Measurements from ENCODE around the gene FARP2. TPM values are rescaled to one million over a fixed set of nuclear protein-coding genes. Genes with fewer than 3 reads are reported as not detected.

The FARP2 gene
- total RNA-seq, 4 donors from 2014 or later = 70.0 to 185 (median 95.5) TPM

- H3K27ac ChIP-seq = no peak overlapping the region
- WGBS = no CpG with 5 or more reads among the region's 62 CpGs
Measured at GRCh38 chr2:241541564-241542277, 185.6 kb downstream of the FARP2 start.

GRCh38 chr2:241542278-241542605 is 186.2 kb downstream of the FARP2 start:
- TF ChIP-seq POLR2A (IDR thresholded peaks at IDR 0.05) (no peak), POLR2AphosphoS5 (IDR thresholded peaks at IDR 0.05) (no peak), CTCF (IDR thresholded peaks at IDR 0.05) (no peak), EP300 (IDR thresholded peaks at IDR 0.05) (no peak)
- H3K36me3 ChIP-seq = no peaks in the 10 kb centered on the region
- peaks cover 20% of the 10 kb centered on the region for H3K27me3 ChIP-seq
- H3K27ac ChIP-seq = no peak overlapping the region
- peaks cover 24% of the 10 kb centered on the region for H3K4me1 ChIP-seq
- H3K4me3 ChIP-seq = no peak overlapping the region
- DNase-seq (ENCODE audit: low spot score in 2 of 2) = no peak
- H3K9me3 ChIP-seq = no peaks in the 10 kb centered on the region
- WGBS = 75% methylated on average over 4 of the region's 15 CpGs

More at GRCh38 chr2:241541564-241542277, 185.6 kb downstream of the FARP2 start:
- Histone ChIP-seq H3K4me1 (peaks cover 20% of the 10 kb centered on the region), H3K36me3 (no peaks in the 10 kb centered on the region), H3K9me3 (no peaks in the 10 kb centered on the region), H3K4me3 (peak overlapping the region; percentile 50), H3K27me3 (peaks cover 16% of the 10 kb centered on the region)
- TF ChIP-seq CTCF (IDR thresholded peaks at IDR 0.05) (no peak), POLR2AphosphoS5 (IDR thresholded peaks at IDR 0.05) (no peak), POLR2A (IDR thresholded peaks at IDR 0.05) (no peak), EP300 (IDR thresholded peaks at IDR 0.05) (no peak)
- DNase-seq (ENCODE audit: low spot score in 2 of 2) = no peak

Other genes starting within 250 kb of the FARP2 start
- 10 to 100 TPM in 3 of 4 donors, 1 to 10 TPM in 1; 9.8 to 19.7 (median 14.6) TPM for gene PASK, start 206.8 kb upstream of the FARP2 start, total RNA-seq
- 100 to 1,000 TPM in 1 of 4 donors, 10 to 100 TPM in 3; 37.8 to 104 (median 44.4) TPM for gene PPP1R7, start 205.8 kb upstream of the FARP2 start, total RNA-seq
- gene ANO7, start 167.6 kb upstream of the FARP2 start, total RNA-seq = 1 to 10 TPM; 1.1 to 1.4 (median 1.2) TPM
- gene HDLBP, start 40.6 kb upstream of the FARP2 start, total RNA-seq = 100 to 1,000 TPM; 263 to 400 (median 287) TPM
- 100 to 1,000 TPM; 126 to 233 (median 165) TPM for gene SEPTIN2, start 40.4 kb upstream of the FARP2 start, total RNA-seq
- gene STK25, start 152.3 kb downstream of the FARP2 start, total RNA-seq = 100 to 1,000 TPM; 131 to 232 (median 147) TPM
- 10 to 100 TPM; 32.4 to 61.6 (median 60.5) TPM for gene BOK, start 202.5 kb downstream of the FARP2 start, total RNA-seq